NCI-H82 (cell line): ENCODE data around the gene GPBP1.
"Not testable (repeated sequence)": the region's sequence is repeated elsewhere in the genome, so short reads cannot be mapped to it uniquely, and the experiment has no call there.

Source experiments
- DNase-seq: peaks from one replicate; lab custom pipeline; 2025; lab: John Stamatoyannopoulos, UW

GPBP1 gene, protein sequence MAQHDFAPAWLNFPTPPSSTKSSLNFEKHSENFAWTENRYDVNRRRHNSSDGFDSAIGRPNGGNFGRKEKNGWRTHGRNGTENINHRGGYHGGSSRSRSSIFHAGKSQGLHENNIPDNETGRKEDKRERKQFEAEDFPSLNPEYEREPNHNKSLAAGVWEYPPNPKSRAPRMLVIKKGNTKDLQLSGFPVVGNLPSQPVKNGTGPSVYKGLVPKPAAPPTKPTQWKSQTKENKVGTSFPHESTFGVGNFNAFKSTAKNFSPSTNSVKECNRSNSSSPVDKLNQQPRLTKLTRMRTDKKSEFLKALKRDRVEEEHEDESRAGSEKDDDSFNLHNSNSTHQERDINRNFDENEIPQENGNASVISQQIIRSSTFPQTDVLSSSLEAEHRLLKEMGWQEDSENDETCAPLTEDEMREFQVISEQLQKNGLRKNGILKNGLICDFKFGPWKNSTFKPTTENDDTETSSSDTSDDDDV

DNA sequence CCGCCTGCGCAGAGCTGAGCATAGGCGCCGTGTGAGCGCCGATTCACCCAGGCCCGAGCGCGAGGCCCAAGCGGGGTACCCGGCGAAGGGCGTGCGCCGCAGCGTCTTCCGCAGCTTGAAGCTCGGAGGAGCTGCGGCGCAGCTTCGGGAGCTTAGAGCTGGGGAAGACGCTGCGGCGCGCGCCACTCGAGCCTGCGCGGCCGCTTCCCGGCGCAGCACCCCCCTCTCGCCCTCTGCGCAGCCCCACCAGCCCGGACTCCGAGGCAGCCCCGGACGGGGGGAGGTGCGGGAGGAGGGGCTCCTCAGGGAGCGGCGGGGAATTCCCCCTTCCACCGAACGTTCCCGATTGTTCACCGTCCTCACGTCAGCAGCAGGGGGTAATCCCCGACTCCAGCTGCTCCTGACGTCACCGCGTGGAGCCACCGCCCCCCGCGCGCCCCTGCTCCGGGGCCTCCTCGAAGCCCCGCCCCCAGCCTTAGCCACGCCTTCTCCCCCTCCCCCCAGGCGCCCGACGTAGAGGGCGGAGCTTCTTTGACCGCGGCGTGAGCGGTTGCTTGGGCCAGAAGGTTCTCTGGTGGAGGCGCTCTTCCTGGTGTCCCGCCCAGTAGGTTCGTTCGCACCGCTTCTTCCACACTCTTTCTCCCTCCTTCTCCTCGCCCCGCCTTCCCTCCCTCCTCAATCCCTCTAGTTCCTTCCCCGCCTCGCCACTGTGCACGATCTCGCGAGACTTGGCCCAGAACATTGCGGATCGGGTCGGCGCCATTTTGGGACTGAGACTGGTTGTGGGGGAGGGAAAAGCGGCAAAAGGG lies at the start of gene GPBP1:
Gene GPBP1 (plus strand): TSS at position 741 of the 809 bp plus-strand sequence. CDS start 40,072 bp downstream, outside the sequence.
- peak; percentile 99 for DNase-seq

DNA sequence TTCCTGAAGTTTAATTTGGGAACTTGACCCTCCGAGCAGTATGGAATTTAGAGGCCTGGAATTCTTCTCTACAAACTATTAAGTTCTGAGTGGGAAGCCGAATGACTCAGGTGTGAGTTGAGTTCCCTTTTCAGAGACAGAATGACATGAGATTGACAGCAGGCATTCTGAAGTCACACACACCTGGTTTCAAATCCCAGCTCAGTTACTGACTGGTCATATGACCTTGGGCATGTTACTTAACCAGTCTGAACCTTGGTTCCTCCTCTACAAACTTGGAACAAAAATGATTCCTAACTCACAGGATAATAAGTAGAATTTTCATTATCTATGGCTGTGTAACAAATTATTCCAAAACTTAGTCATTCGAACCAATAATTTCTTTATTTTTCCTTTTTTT lies 45.5 kb upstream of the GPBP1 start:
- DNase-seq: no peak

DNA sequence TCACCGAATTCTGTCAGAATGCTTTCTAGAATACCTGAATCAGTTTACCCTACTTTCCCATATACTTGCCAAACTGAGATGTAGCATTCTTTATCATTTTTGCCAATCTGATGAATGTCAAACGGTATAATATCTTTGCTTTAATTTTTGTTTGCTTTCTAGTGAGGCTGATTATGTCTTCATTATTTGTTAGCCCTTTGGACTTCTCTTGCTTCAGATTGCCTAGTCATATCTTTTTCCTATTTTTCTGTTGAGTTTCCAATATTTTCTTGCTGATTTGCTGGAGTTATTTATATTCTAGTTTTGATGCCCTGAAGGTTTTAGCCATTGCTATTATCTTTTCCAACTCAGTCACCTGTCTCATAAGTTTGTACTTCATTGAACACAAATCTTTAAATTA lies 40.3 kb upstream of the GPBP1 start:
- DNase-seq: no peak

DNA sequence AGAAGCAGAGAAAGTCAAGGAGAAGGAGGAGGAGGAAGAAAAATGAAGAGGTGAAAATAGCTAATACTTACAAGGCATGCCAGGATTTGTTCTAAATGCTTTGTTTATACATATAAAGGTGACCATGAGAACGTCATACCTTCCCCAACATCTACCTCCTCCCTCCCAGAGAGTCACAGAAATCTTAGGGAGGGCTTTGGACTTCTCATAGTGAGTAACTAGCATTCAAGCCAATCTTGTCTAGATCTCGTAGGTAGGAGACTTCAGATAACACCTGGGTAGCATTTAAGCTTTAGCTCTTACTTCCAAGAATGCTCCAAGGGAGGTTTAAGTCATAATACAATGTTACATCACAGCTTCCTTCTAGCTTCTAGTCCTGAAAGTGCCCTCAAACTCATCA lies 36.5 kb upstream of the GPBP1 start:
- no peak for DNase-seq

DNA sequence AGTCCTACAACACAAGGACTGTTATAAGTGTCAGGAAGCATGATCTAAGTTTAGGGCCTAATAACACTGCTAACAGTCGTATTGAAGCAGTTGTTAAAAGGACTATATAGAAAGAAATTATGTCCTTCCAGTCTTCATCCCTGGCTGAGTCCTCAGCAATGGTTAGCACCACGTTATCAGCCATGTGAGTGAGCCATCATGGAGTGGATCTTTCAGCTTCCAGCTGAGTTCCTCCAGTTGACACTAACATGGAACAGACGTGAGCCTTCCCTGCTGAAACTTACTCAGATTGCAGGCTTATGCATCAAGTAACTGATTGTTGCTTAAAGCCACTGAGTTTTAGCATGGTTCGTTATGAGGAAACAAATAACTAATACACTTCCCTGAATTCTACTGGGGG lies 21.5 kb upstream of the GPBP1 start:
- DNase-seq: no peak

- no peak for DNase-seq
These were observed 18.8 kb upstream of the GPBP1 start for GRCh38 chr5:57155033-57155432.

- DNase-seq: no peak
These were observed 16.7 kb upstream of the GPBP1 start for GRCh38 chr5:57157131-57157530.

- no peak for DNase-seq
These were observed 16.2 kb upstream of the GPBP1 start for GRCh38 chr5:57157666-57158065.

- DNase-seq: no peak
These were observed 10.3 kb upstream of the GPBP1 start for GRCh38 chr5:57163553-57164006.

GRCh38 chr5:57164124-57164523 lies 9.7 kb upstream of the GPBP1 start:
- no peak for DNase-seq

GRCh38 chr5:57165171-57165570 lies 8.7 kb upstream of the GPBP1 start:
- DNase-seq: not testable (repeated sequence)

GRCh38 chr5:57166276-57166675 lies 7.6 kb upstream of the GPBP1 start:
- no peak for DNase-seq

DNA sequence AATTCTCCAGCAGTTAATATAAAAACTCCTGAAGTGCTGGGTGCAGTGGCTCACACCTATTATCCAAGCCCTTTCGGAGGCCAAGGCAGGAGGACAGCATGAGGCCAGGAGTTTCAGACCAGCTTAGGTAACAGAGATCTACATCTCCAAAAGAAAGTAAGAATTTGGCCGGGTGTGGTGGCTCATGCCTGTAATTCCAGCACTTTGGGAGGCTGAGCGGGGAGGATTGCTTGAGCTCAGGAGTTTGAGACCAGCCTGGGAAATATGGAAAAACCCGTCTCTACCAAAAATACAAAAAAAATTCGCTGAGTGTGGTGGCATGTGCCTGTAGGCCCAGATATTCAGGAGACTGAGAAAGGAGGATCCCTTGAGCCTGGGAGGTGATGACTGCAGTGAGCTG lies 6.7 kb upstream of the GPBP1 start:
- no peak for DNase-seq

DNA sequence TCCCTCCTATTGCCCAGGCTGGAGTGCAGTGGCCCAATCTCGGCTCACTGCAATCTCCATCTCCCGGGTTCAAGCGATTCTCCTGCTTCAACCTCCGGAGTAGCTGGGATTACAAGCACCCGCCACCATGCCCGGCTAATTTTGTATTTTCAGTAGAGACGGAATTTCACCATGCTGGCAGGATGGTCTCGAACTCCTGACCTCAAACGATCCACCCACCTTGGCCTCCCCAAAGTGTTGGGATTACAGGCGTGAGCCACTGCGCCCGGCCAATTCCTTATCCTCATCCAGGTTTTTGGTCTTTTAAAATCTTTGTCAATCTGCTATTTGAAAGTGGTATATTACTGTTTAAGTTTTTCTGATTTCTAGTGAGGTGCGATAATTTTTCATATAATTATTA lies 3.7 kb upstream of the GPBP1 start:
- DNase-seq: not testable (repeated sequence)

GRCh38 chr5:57171816-57172465 lies 1.9 kb upstream of the GPBP1 start:
- DNase-seq: peak; percentile 22

DNA sequence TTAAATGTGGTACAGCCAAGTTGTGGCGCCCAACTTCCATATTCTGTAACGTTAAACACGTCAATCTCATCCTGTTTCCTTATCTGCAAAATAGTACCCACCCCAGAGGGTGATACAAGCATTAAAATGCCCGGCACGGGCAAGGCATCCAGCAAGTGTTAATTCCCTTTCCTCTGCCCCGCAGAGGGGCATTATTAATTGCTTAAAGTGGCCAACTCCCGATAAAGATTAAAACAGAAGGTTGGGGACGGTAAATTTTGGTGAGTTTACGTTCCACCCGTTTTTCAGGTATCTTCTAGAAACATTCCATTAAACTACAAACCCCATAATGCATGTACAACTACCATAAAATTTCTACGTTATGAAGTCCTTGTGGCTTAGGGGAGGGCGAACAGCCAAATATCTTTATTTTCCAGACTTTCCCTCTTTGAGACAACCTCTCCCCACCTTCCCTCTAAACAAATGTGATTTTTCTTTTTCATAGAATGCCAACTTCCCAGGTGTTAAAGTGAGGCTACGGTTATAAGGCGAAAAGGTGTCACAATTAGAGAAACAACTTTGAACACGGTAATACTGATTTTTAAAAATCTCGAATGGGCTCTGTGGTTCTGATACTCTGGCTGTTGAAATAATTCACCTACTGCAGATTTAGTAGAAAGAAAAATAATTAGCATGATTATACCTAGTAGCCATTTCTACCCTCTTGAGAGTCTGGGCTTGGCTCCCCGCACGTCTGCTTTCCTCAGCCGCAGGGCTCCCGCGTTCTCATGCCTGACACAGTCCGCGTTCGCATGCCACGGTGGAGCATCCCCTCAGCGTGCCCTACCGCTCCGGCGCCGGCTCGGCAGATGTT lies 1.2 kb upstream of the GPBP1 start:
- peak; percentile 29 for DNase-seq

DNA sequence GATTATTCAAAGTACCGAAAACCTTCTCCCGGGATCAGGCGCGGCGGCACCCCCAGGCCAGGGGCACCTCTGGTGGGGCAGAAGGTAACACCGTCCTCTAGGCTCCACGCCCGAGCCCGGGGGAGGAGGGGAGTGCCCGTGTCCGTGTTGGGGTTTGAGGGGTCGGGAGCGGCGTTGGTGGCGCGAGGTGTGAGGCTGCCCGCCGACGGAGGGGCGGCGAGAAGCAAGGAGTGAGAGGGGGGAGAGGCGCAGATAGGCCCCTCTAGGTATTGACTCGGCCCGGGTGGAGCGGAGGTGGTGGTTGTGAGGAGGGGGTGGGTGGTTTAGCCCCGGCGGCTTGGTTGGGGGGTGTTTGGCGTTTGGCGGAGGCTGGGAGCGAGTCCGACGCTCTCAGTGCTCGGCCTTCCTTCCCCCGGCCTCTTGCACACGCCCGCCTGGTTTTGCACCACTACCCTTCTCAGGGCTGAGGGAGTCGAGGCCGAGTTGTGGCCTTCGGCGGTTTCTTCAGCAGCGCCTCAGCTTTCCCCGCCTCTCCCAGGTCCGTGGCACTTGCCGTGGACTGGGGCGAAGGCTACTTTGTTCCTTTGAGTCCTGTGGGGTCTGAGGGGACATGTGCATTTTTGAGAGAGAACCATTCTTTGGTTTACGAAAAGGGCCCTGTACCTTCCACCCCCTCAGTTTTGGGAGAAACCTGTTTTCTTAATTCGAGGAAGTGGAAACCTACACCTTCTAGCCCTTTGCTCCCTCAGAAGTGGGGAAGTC lies 450 bp downstream of the GPBP1 start:
- DNase-seq: peak; percentile 72

DNA sequence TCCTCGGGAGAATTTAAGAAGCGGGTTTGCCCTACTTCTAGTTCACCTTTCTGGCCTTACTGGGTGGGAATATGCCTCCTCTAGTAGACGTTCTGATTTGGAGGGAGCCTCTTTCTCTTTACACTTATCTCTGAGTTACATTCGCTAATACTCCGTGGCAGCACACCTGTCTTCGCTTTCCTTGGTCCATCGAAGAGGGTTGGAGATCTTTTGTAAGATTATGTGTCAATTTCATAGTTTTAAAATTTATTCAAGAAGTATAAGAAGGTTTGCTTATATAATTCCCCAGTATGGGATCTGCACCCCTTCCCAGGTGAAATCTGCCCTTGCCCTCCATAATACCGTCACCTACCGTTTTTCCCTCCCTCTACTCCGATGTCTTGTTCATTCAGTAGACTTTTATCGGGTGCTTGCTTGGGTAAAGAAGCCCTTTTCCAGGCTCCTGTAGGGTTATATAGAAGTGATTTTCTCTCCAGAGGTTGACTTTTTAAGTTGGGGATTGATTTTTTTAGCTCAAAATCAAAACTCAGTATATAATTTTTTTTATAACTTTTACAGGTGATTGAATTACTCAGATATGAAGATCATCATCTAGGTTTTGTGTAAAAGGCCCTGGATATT lies 1.1 kb downstream of the GPBP1 start:
- peak; percentile 57 for DNase-seq

GRCh38 chr5:57175551-57176309 lies 1.9 kb downstream of the GPBP1 start:
- peak; percentile 7 for DNase-seq
